Measurements from ENCODE around the gene NTM. TPM values are rescaled to one million over a fixed set of nuclear protein-coding genes. Genes with fewer than 3 reads are reported as not detected.

The NTM gene
- polyA plus RNA-seq, 1 donor (not counting 4 experiments of a cell fraction or from before 2014, with no cell fraction given) = 47.9 TPM

GRCh38 chr11:131903074-131903473 lies 532.7 kb downstream of the NTM start:
- no peaks in the 10 kb centered on the region for H3K9me1 ChIP-seq (ENCODE audit: control insufficient read depth, extremely low read depth, insufficient read depth, low read length)
- no peaks in the 10 kb centered on the region for H3K36me3 ChIP-seq (ENCODE audit: control insufficient read depth in 2 of 2, extremely low read depth in 1 of 2, insufficient read depth in 2 of 2, low read length in 2 of 2)
- TF ChIP-seq CTCF (optimal IDR thresholded peaks at IDR 0.05 in 1 of 3, IDR thresholded peaks at IDR 0.05 in 1 of 3, conservative IDR thresholded peaks at IDR 0.05 in 1 of 3; ENCODE audit: extremely low read depth in 1 of 3, insufficient read depth in 2 of 3, low read length in 3 of 3) (no peak), EZH2 (IDR thresholded peaks at IDR 0.05; ENCODE audit: low read length) (no peak)
- no peak for FAIRE-seq
- H3K27ac ChIP-seq (ENCODE audit: control insufficient read depth, insufficient read depth, low read length) = no peak overlapping the region
- dilution Hi-C loops (cut with MboI; ENCODE audit: extremely low pct_ligation_motif_present, low sequenced_read_pairs) = no loop called here
- no peaks in the 10 kb centered on the region for H3K9me3 ChIP-seq (ENCODE audit: control insufficient read depth, low read depth, low read length)
- no peak overlapping the region for H3K4me3 ChIP-seq (ENCODE audit: control insufficient read depth in 2 of 3, extremely low read depth in 1 of 3, insufficient read depth in 2 of 3, low read depth in 1 of 3, low read length in 3 of 3)
- no peaks in the 10 kb centered on the region for H3K79me2 ChIP-seq (ENCODE audit: control insufficient read depth, insufficient read depth, low read length)
- no peak overlapping the region for H3K9ac ChIP-seq (ENCODE audit: control insufficient read depth, extremely low read depth, insufficient read depth, low read length)
- H4K20me1 ChIP-seq (ENCODE audit: control insufficient read depth, extremely low read depth, insufficient read depth, low read length) = no peaks in the 10 kb centered on the region
- no peak overlapping the region for H2AFZ ChIP-seq (ENCODE audit: control insufficient read depth, low read length)
- peaks cover 14% of the 10 kb centered on the region for H3K4me1 ChIP-seq (ENCODE audit: control insufficient read depth, extremely low read depth, insufficient read depth, low read length)
- DNase-seq (ENCODE audit: low read depth, low spot score) = no peak
- no peak overlapping the region for H3K4me2 ChIP-seq (ENCODE audit: control insufficient read depth, extremely low read depth, insufficient read depth, low read depth, low read length)
- no peaks in the 10 kb centered on the region for H3K27me3 ChIP-seq (ENCODE audit: control insufficient read depth, extremely low read depth, insufficient read depth, low read length)

- DNase-seq (ENCODE audit: low read depth, low spot score) (no peak), FAIRE-seq (no peak)
- dilution Hi-C loops (cut with MboI; ENCODE audit: extremely low pct_ligation_motif_present, low sequenced_read_pairs) = no loop called here
- Histone ChIP-seq H3K9me3 (ENCODE audit: control insufficient read depth, low read depth, low read length) (no peaks in the 10 kb centered on the region), H3K27me3 (ENCODE audit: control insufficient read depth, extremely low read depth, insufficient read depth, low read length) (no peaks in the 10 kb centered on the region), H3K27ac (ENCODE audit: control insufficient read depth, insufficient read depth, low read length) (no peak overlapping the region), H3K79me2 (ENCODE audit: control insufficient read depth, insufficient read depth, low read length) (peaks cover 10% of the 10 kb centered on the region), H3K4me3 (ENCODE audit: control insufficient read depth in 2 of 3, extremely low read depth in 1 of 3, insufficient read depth in 2 of 3, low read depth in 1 of 3, low read length in 3 of 3) (no peak overlapping the region), H3K36me3 (ENCODE audit: control insufficient read depth in 2 of 2, extremely low read depth in 1 of 2, insufficient read depth in 2 of 2, low read length in 2 of 2) (peaks cover 0 to 3% of the 10 kb centered on the region in 2 experiments), H4K20me1 (ENCODE audit: control insufficient read depth, extremely low read depth, insufficient read depth, low read length) (no peaks in the 10 kb centered on the region), H3K9me1 (ENCODE audit: control insufficient read depth, extremely low read depth, insufficient read depth, low read length) (no peaks in the 10 kb centered on the region), H3K4me1 (ENCODE audit: control insufficient read depth, extremely low read depth, insufficient read depth, low read length) (peaks cover 31% of the 10 kb centered on the region), H2AFZ (ENCODE audit: control insufficient read depth, low read length) (no peak overlapping the region), H3K9ac (ENCODE audit: control insufficient read depth, extremely low read depth, insufficient read depth, low read length) (no peak overlapping the region), H3K4me2 (ENCODE audit: control insufficient read depth, extremely low read depth, insufficient read depth, low read depth, low read length) (no peak overlapping the region)
- TF ChIP-seq EZH2 (IDR thresholded peaks at IDR 0.05; ENCODE audit: low read length) = no peak
- no peak for TF ChIP-seq CTCF (optimal IDR thresholded peaks at IDR 0.05 in 1 of 3, IDR thresholded peaks at IDR 0.05 in 1 of 3, conservative IDR thresholded peaks at IDR 0.05 in 1 of 3; ENCODE audit: extremely low read depth in 1 of 3, insufficient read depth in 2 of 3, low read length in 3 of 3)
Measured at GRCh38 chr11:131904756-131905155, 534.3 kb downstream of the NTM start.
